GM12801 (cell line): Measurements from ENCODE around the gene C3orf85.

Experiments used
- TF ChIP-seq, protein P1 (sequence below): IDR thresholded peaks from one replicate; pipeline ENCODE4 v1.5.1; 2011; ENCODE audit warnings: control low read depth; ENCODE audit not compliant: insufficient read length; ENCODE audit errors: extremely low read depth

The C3orf85 gene

DNA sequence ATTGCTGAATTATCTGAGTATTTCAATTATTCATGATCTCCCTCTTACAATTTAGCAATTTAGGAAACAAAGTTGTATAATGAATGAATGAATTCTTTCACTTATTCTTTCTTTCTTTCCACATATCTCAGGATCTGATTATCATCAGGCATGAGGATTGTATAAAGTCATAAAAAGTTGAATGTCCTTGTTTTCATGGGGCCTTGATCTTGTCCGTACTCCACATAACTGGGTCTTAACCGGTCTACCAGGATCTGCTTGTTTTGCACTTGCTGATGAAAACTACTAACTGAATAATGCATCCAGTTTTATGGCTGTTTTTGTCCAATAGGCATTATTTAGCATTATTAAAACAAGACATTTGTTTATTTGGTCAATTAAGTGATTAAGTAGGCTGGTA, 12.6 kb downstream of the C3orf85 start:
- TF ChIP-seq, protein P1, sequence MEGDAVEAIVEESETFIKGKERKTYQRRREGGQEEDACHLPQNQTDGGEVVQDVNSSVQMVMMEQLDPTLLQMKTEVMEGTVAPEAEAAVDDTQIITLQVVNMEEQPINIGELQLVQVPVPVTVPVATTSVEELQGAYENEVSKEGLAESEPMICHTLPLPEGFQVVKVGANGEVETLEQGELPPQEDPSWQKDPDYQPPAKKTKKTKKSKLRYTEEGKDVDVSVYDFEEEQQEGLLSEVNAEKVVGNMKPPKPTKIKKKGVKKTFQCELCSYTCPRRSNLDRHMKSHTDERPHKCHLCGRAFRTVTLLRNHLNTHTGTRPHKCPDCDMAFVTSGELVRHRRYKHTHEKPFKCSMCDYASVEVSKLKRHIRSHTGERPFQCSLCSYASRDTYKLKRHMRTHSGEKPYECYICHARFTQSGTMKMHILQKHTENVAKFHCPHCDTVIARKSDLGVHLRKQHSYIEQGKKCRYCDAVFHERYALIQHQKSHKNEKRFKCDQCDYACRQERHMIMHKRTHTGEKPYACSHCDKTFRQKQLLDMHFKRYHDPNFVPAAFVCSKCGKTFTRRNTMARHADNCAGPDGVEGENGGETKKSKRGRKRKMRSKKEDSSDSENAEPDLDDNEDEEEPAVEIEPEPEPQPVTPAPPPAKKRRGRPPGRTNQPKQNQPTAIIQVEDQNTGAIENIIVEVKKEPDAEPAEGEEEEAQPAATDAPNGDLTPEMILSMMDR = no peak

DNA sequence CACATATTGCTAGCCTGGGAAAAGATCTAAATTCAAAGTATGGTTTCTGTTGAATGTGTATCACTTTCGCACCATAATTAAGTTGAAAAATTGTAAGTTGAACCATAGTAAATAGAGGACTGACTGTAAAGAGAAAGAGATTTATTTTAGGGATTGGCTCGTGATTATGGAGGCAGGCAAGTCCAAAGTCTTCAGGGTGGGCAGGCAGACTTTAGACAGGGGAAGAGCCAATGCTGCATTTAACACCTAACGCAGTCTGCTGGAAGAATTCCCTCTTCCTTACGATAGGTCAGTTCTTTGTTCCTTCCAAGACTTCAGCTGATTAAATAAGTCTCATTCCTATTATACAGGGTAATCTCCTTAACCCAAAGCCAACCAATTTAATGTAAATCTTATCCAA, 15.8 kb downstream of the C3orf85 start:
- TF ChIP-seq, protein P1 = no peak

DNA sequence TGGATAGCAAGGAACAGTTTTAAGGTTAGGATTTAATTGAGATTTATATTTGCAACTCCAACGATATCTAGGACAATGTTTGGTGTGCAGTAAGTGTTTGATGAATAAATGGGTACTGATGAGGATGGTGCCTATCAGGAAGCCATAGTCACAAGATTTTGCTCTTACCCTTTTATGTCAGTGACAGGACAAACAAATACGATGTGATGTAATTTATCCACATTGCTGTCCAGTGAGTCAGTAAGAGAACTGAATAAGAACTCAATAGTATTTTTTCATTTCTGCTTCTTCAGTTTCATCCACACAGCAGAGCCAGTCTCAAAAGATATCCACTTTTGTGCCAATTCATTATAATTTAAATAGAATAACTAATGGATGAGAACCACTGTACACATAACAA, 18.5 kb downstream of the C3orf85 start:
- TF ChIP-seq, protein P1 = no peak

DNA sequence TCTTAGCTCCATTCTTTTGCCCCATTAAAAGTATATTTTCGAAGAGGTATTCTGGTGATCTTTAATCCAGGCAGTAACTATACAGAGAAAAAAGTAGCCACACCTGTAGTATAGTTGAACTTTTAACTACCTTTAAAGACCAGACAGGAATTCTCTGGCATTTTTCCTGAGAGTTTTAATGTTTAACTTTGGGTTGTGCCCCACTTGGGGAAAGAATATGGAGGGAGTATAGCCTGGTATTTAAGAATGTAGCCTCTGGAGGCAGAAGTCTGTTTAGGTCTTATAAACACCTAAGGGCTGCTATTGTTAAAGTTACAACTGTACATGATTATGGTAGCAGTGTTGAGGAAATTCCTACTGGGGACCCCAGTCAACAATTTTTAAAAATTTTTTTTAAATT, 19.3 kb downstream of the C3orf85 start:
- TF ChIP-seq, protein P1 = no peak

DNA sequence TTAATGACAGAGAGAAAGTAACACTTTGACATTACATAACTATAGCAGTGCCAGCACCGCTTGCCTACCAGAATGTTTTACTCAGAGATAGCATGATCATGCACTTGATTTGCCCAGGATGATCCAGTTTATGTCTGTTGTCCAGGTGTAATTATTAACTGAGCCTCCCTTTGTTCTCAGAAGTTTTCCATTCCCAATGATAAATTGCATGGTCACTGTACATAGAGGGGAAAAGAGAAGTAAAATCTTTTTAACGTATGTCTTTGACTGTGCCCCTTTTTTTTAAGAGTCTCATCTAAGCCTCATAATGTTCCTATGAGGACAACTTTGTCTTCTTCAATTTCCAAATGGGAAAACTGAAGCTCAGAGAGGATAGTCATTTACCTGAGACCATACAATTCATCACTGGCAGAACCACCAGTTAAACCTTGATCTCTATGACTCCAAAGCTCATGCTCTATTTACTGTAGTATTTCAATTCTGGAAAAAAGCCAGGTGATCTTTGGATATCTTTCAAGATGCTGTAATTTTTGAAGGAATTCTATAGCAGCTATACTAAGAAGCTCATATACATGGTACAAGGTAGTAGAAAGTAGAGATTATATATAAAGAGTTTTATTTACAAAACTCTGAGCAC, 25.1 kb downstream of the C3orf85 start:
- TF ChIP-seq, protein P1 = no peak

DNA sequence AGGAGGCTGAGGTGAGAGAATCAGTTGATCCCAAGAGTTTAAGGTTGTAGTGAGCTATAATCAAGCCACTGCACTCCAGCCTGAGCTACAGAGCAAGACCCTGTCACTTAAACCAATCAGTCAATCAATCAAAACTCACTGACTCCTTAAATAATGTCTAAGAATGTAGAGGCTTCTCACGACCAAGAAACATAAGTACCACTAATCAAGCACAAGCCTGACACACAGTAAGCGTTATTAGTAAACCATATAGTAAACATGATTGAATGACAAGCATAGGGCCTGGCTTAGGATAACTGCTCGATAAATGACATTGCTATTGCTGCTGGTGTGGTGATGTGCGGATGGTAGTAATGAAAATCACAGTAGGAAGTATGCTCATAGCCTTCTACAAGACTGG, 29.4 kb downstream of the C3orf85 start:
- TF ChIP-seq, protein P1 = no peak

DNA sequence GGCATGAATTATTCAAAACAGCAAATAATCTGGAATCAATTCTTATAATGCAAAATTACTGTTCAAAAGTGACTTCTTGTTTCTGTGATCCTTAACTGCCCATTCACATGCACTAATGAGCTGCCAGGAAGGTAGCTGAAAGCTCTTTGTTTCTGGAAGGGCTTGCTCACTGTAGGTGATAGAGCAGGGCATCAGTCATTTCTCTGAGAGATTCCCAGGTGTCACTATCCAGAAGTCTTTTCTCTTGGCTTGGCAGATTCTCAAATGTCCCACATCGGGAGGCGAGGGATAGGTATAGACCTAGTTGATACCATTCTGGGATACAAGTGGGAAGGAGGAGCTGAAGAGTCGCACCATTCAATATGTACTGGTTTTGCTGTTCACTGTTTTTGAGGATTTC, 35.0 kb downstream of the C3orf85 start:
- TF ChIP-seq, protein P1 = no peak
